ENCODE data around the gene MBLAC1.

- TF ChIP-seq CTCF (IDR thresholded peaks at IDR 0.05) (no peak), EZH2 (IDR thresholded peaks at IDR 0.05; ENCODE audit: borderline replicate concordance, insufficient read depth, low read depth, low read length, poor library complexity, severe bottlenecking) (no peak)
These were observed 41.3 kb upstream of the MBLAC1 start for GRCh38 chr7:100085515-100085914.

Data from B cell (primary cell).